HepG2 (cell line): ENCODE data around the gene BLCAP. TPM values are rescaled to one million over a fixed set of nuclear protein-coding genes. Genes with fewer than 3 reads are reported as not detected.

Experiments used
- HBP1 ChIP-seq: IDR thresholded peaks from 2 replicates; pipeline ENCODE4 v1.6.1; 2016; ENCODE audit warnings: low read depth, control low read depth
- ISL2 ChIP-seq: sonication (generic); formaldehyde crosslinking; IDR thresholded peaks from 2 replicates; pipeline ENCODE4 v1.5.0; 2020; ENCODE audit warnings: missing genetic modification reagents
- JUND ChIP-seq: sonication (generic); formaldehyde crosslinking; IDR thresholded peaks from 2 replicates; pipeline ENCODE4 v1.8.0; 2022; ENCODE audit warnings: mild to moderate bottlenecking, missing genetic modification reagents
- KLF15 ChIP-seq: sonication (generic); formaldehyde crosslinking; IDR thresholded peaks from 2 replicates; pipeline ENCODE4 v1.8.1; 2023; ENCODE audit warnings: borderline replicate concordance, mild to moderate bottlenecking, inconsistent platforms, missing genetic modification reagents, mixed read lengths
- NCOR1 ChIP-seq: fragments of 200-600 bp; sonication (generic); IDR thresholded peaks from 2 replicates; pipeline ENCODE4 v1.7.0; 2017; ENCODE audit warnings: antibody characterized with exemption, low read length, borderline replicate concordance
- PHF8 ChIP-seq: sonication (generic); formaldehyde crosslinking; IDR thresholded peaks from 2 replicates; pipeline ENCODE4 v1.5.0; 2020; ENCODE audit warnings: missing genetic modification reagents
- PREB ChIP-seq: sonication (generic); formaldehyde crosslinking; IDR thresholded peaks from 2 replicates; pipeline ENCODE4 v1.4.0; 2020; ENCODE audit warnings: missing genetic modification reagents
- RAD51 ChIP-seq: fragments of 450-650 bp; IDR thresholded peaks from 2 replicates; pipeline ENCODE4 v1.6.1; 2016; ENCODE audit warnings: borderline replicate concordance
- SMC3 ChIP-seq: IDR thresholded peaks from 2 replicates; pipeline ENCODE4 v1.6.1; 2011; ENCODE audit warnings: low read length, improper control_type of control experiment
- ZBED4 ChIP-seq: sonication (generic); formaldehyde crosslinking; IDR thresholded peaks from 2 replicates; pipeline ENCODE4 v1.4.0; 2020; ENCODE audit warnings: missing genetic modification reagents, borderline replicate concordance
- ZNF101 ChIP-seq: sonication (generic); formaldehyde crosslinking; IDR thresholded peaks from 2 replicates; pipeline ENCODE4 v1.4.0; 2020; ENCODE audit warnings: mild to moderate bottlenecking, low read depth, missing genetic modification reagents, borderline replicate concordance
- ZNF282 ChIP-seq: fragments of 450-650 bp; IDR thresholded peaks from 2 replicates; pipeline ENCODE4 v1.6.1; 2018; ENCODE audit not compliant: partially characterized antibody
- ZNF296 ChIP-seq: sonication (generic); formaldehyde crosslinking; conservative IDR thresholded peaks from 2 replicates; pipeline ENCODE4 v1.5.0; 2020; ENCODE audit warnings: mild to moderate bottlenecking, missing genetic modification reagents
- ZNF30 ChIP-seq: sonication (generic); formaldehyde crosslinking; IDR thresholded peaks from 2 replicates; pipeline ENCODE4 v1.5.0; 2020; ENCODE audit warnings: mild to moderate bottlenecking, missing genetic modification reagents
- ZNF354B ChIP-seq: sonication (generic); formaldehyde crosslinking; IDR thresholded peaks from 2 replicates; pipeline ENCODE4 v1.8.0; 2022; ENCODE audit warnings: mild to moderate bottlenecking, missing genetic modification reagents
- ZNF564 ChIP-seq: sonication (generic); formaldehyde crosslinking; IDR thresholded peaks from 2 replicates; pipeline ENCODE4 v1.8.1; 2023; ENCODE audit warnings: mild to moderate bottlenecking, missing genetic modification reagents
- ZNF570 ChIP-seq: sonication (generic); formaldehyde crosslinking; IDR thresholded peaks from 2 replicates; pipeline ENCODE4 v1.4.0; 2020; ENCODE audit warnings: mild to moderate bottlenecking, missing genetic modification reagents, borderline replicate concordance
- ZNF615 ChIP-seq: sonication (generic); formaldehyde crosslinking; IDR thresholded peaks from 2 replicates; pipeline ENCODE4 v1.5.0; 2020; ENCODE audit warnings: mild to moderate bottlenecking, missing genetic modification reagents, borderline replicate concordance
- ZZZ3 ChIP-seq: sonication (generic); formaldehyde crosslinking; IDR thresholded peaks from 2 replicates; pipeline ENCODE4 v1.4.0; 2020; ENCODE audit warnings: missing genetic modification reagents, mild to moderate bottlenecking, borderline replicate concordance
- polyA plus RNA-seq, 8 experiments: library from polyadenylated mRNA; depleted of rRNA in 3 of 8; stranded (reverse) in 7 of 8; unstranded in 1 of 8; fragments of >200 nt; fragmentation: Illumina TruSeq in 4 of 8; extraction: Trizol in 4 of 8; gene quantifications; 2 replicates each; pipeline versions ENCODE4 v1.2.1 to v1.2.3, GENCODE V29; 2011 to 2016; ENCODE audit warnings: low read depth in 4 of 8, missing spikeins in 1 of 8, mixed read lengths in 1 of 8; ENCODE audit not compliant: insufficient read depth in 1 of 8
- total RNA-seq, 5 experiments: library from RNA; depleted of rRNA; stranded (reverse); fragments of >200 nt; fragmentation: Illumina TruSeq; extraction: Trizol; gene quantifications; 2 replicates each; pipeline ENCODE4 v1.2.3, GENCODE V29; 2016; ENCODE audit warnings: low read depth in 1 of 5
- TF ChIP-seq, protein P1 (sequence below): IDR thresholded peaks from 2 replicates; pipeline ENCODE4 v1.6.1; 2012; ENCODE audit warnings: low read length, improper control_type of control experiment

The BLCAP gene
- total and polyA plus RNA-seq, 2 of the 13 experiments (the other 11 are each of a cell fraction or from before 2014, with no cell fraction given), result 52.4 to 86.8 TPM

GRCh38 chr20:37527638-37528445, at the start of gene BLCAP (continued):
- TF ChIP-seq ZNF296 (CRISPR knock-in tag) (no peak; the same call in none of the 2 replicates), SMC3 (no peak; the same call in 1 of the 2 replicates), ZNF101 (no peak), ZBED4 (CRISPR knock-in tag) (peak; percentile 96), PHF8 (CRISPR knock-in tag) (peak; percentile 95), ZNF354B (CRISPR knock-in tag) (peak; percentile 92; the same call in 1 of the 2 replicates), JUND (CRISPR knock-in tag) (no peak), PREB (CRISPR knock-in tag) (peak; percentile 77; the same call in 1 of the 2 replicates), ZNF570 (CRISPR knock-in tag) (no peak), ZNF564 (CRISPR knock-in tag) (peak; percentile 31; the same call in 1 of the 2 replicates), KLF15 (CRISPR knock-in tag) (peak; percentile 94), NCOR1 (peak; percentile 91), ZZZ3 (CRISPR knock-in tag) (peak; percentile 64; the same call in 1 of the 2 replicates), ZNF30 (CRISPR knock-in tag) (no peak), ZNF282 (no peak), ZNF615 (CRISPR knock-in tag) (no peak), RAD51 (no peak), HBP1 (CRISPR knock-in tag) (peak; percentile 56), ISL2 (CRISPR knock-in tag) (peak; percentile 8; the same call in 1 of the 2 replicates)
- TF ChIP-seq, protein P1, sequence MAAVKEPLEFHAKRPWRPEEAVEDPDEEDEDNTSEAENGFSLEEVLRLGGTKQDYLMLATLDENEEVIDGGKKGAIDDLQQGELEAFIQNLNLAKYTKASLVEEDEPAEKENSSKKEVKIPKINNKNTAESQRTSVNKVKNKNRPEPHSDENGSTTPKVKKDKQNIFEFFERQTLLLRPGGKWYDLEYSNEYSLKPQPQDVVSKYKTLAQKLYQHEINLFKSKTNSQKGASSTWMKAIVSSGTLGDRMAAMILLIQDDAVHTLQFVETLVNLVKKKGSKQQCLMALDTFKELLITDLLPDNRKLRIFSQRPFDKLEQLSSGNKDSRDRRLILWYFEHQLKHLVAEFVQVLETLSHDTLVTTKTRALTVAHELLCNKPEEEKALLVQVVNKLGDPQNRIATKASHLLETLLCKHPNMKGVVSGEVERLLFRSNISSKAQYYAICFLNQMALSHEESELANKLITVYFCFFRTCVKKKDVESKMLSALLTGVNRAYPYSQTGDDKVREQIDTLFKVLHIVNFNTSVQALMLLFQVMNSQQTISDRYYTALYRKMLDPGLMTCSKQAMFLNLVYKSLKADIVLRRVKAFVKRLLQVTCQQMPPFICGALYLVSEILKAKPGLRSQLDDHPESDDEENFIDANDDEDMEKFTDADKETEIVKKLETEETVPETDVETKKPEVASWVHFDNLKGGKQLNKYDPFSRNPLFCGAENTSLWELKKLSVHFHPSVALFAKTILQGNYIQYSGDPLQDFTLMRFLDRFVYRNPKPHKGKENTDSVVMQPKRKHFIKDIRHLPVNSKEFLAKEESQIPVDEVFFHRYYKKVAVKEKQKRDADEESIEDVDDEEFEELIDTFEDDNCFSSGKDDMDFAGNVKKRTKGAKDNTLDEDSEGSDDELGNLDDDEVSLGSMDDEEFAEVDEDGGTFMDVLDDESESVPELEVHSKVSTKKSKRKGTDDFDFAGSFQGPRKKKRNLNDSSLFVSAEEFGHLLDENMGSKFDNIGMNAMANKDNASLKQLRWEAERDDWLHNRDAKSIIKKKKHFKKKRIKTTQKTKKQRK, result no peak
